Kidney (tissue), 14 donors: ENCODE data around the gene CMIP. TPM values are rescaled to one million over a fixed set of nuclear protein-coding genes. Genes with fewer than 3 reads are reported as not detected.

Source experiments
- DNase-seq, 5 donors: peaks; one replicate each; pipeline ENCODE4 v3.0.0-alpha.2; 2013 to 2020
- FAIRE-seq: peaks from 2 replicates; lab custom pipeline; 2012; peaks lifted over from hg19 to GRCh38; lab: Jason Lieb, UNC
- H3K27ac ChIP-seq, 2 donors: one replicate each; pipeline ENCODE4 v1.7.0; 2013; ENCODE audit warnings: low read depth in 2 of 2, low read length in 2 of 2, inconsistent platforms in 1 of 2
- H3K27me3 ChIP-seq: one replicate; pipeline ENCODE4 v1.7.1; 2013; ENCODE audit warnings: low read length, inconsistent platforms; ENCODE audit not compliant: control insufficient read depth, insufficient read depth
- H3K36me3 ChIP-seq, 3 donors: one replicate each; pipeline versions ENCODE4 v1.7.0 to v1.7.1; 2013; ENCODE audit warnings: low read length in 3 of 3, control low read depth in 1 of 3, inconsistent platforms in 1 of 3; ENCODE audit not compliant: insufficient read depth in 3 of 3, control insufficient read depth in 2 of 3
- H3K4me1 ChIP-seq, 3 donors: one replicate each; pipeline versions ENCODE4 v1.7.0 to v1.7.1; 2013; ENCODE audit warnings: low read length in 3 of 3, inconsistent platforms in 1 of 3, low read depth in 1 of 3; ENCODE audit not compliant: control insufficient read depth in 2 of 3, insufficient read depth in 2 of 3
- H3K4me3 ChIP-seq, 3 donors: one replicate each; pipeline versions ENCODE4 v1.7.0 to v1.8.1; 2013; ENCODE audit warnings: low read length in 3 of 3, control low read depth in 1 of 3, inconsistent platforms in 1 of 3
- H3K9ac ChIP-seq, 3 donors: one replicate each; pipeline versions ENCODE4 v1.7.0 to v1.7.1; 2013; ENCODE audit warnings: low read length in 3 of 3, control low read depth in 1 of 3, inconsistent platforms in 1 of 3
- H3K9me3 ChIP-seq, 3 donors: one replicate each; pipeline versions ENCODE4 v1.7.0 to v1.7.1; 2013; ENCODE audit warnings: low read length in 3 of 3, control low read depth in 1 of 3, inconsistent platforms in 1 of 3; ENCODE audit not compliant: control insufficient read depth in 2 of 3, insufficient read depth in 1 of 3
- CTCF ChIP-seq: IDR thresholded peaks from 3 replicates; pipeline ENCODE4 v1.5.1; 2012; ENCODE audit warnings: mild to moderate bottlenecking, moderate library complexity, borderline replicate concordance; ENCODE audit not compliant: insufficient read depth; ENCODE audit errors: extremely low read depth
- intact Hi-C: fragments of 100-400 bp; cut with DNase I; formaldehyde crosslinking; loops from one replicate; pipeline ENCODE4 v1.11.1; 2022
- polyA plus RNA-seq: library from polyadenylated mRNA; stranded (reverse); fragments of 350-450 nt; fragmentation: Illumina TruSeq; extraction: RNeasy Lipid Tissue Mini Kit (QIAGEN cat#74804); gene quantifications from one replicate; pipeline ENCODE4 v1.2.3, GENCODE V29; 2014; ENCODE audit warnings: low read depth, low replicate concordance; ENCODE audit not compliant: insufficient read depth
- total RNA-seq: library from RNA; stranded (reverse); fragmentation: NEBNext Ultra II Directional; extraction: Animal tissue kit (Norgen Biotek cat#: 25700); gene quantifications from one replicate; pipeline ENCODE4 v1.2.1, GENCODE V29; 2021
- donor health status: control.
- donor health status: control.
- donor health status: control.
- donor health status: control.
- donor health status: control.
- donor health status: DM: yes; HTN: yes; CAD: no.
- donor health status: Normal renal cell carcinoma (clear cell type).

The CMIP gene
- total and polyA plus RNA-seq, 2 donors from 2014 or later = 16.6 to 65.7 TPM

DNA sequence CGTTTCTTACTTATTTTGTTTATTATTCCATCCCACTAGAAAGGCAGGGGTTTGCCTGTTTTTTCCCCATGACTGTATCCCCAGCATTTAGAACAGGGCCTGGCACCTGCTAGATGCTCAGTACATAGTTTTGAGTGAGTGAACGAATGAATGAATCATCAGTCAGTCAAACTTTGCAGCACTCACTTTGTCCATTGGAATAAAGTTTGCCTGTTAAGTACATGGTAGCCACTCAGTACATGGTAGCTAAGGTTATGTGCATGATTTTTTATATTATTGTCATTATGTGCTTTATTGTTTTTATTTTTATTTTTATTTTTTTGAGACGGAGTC lies 88.5 kb downstream of the CMIP start:
- no peak for FAIRE-seq
- no peak overlapping the region for H3K9ac ChIP-seq
- no peak overlapping the region for H3K4me3 ChIP-seq
- intact Hi-C loops = no loop called here
- no peaks in the 10 kb centered on the region for H3K9me3 ChIP-seq
- no peak for TF ChIP-seq CTCF
- DNase-seq = no peak
- no peaks in the 10 kb centered on the region for H3K27me3 ChIP-seq
- no peaks in the 10 kb centered on the region for H3K36me3 ChIP-seq
- peak overlapping the region; percentile 59 to 71 for H3K27ac ChIP-seq
- peaks cover 2 to 46% (median 29%) of the 10 kb centered on the region in 3 donors for H3K4me1 ChIP-seq

DNA sequence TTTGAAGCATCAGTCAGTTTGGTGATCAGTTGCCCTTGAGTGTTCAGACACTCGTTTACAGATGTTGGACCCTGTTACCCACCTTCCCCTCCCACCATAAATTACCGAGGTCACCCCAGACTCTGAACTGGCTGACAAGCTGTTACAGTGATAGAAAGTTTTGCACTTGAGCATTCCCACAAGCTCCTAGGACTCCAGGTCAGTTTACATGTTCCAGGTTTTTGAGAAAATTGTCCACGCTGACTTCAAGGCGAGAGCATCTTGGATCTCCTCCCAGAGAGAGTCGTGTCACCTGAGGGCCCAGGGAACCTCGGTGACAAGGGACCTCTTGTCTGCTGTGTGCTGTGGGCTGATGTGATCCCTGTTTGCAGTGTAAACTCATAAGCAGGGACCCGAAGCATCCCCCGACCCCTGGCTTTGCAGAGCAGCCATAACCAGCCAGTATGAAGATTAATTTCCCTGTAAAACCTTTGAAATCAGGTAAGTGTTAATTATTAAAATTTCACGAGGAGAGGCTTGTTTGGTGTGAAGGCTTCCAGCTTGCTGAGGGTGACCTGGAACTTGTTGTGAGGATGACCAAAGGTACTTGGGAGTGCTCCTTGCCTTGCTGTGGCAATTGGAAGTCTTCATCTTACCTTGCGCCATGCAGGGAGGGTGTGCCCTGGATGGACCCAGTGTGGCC lies 91.2 kb downstream of the CMIP start:
- Histone ChIP-seq H3K36me3 (no peaks in the 10 kb centered on the region), H3K9me3 (no peaks in the 10 kb centered on the region), H3K4me3 (no peak overlapping the region), H3K27me3 (no peaks in the 10 kb centered on the region), H3K27ac (peak overlapping the region in 1 of 2 donors; percentile 0), H3K9ac (no peak overlapping the region), H3K4me1 (peaks cover 1 to 53% (median 42%) of the 10 kb centered on the region in 3 donors)
- FAIRE-seq (no peak), DNase-seq (no peak)
- intact Hi-C loops = no loop called here
- no peak for TF ChIP-seq CTCF

- H3K4me3 ChIP-seq = no peak overlapping the region
- no peak overlapping the region for H3K9ac ChIP-seq
- no peak for TF ChIP-seq CTCF
- intact Hi-C loops = no loop called here
- FAIRE-seq (no peak), DNase-seq (peak in 1 of 5 donors; percentile 39)
- no peaks in the 10 kb centered on the region for H3K9me3 ChIP-seq
- H3K27ac ChIP-seq = no peak overlapping the region
- peaks cover 0 to 45% (median 36%) of the 10 kb centered on the region in 3 donors for H3K4me1 ChIP-seq
- H3K27me3 ChIP-seq = no peaks in the 10 kb centered on the region
- no peaks in the 10 kb centered on the region for H3K36me3 ChIP-seq
Measured at GRCh38 chr16:81536648-81537047, 92.0 kb downstream of the CMIP start.
